Peyer's patch (tissue), 4 donors: Measurements from ENCODE around the gene ANKRD16. TPM values are rescaled to one million over a fixed set of nuclear protein-coding genes. Genes with fewer than 3 reads are reported as not detected.
"Not testable (repeated sequence)": the region's sequence is repeated elsewhere in the genome, so short reads cannot be mapped to it uniquely, and the experiment has no call there.

Experiments
- DNase-seq, 3 donors: peaks; one replicate each; pipeline ENCODE4 v3.0.0-alpha.2; 2017 to 2019
- H3K27ac ChIP-seq, 4 donors: fragments of 200-600 bp; sonication (generic); one replicate each; pipeline ENCODE4 v1.5.1; 2016 to 2019
- H3K27me3 ChIP-seq, 2 donors: fragments of 200-600 bp; sonication (generic); one replicate each; pipeline ENCODE4 v1.5.1; 2019
- H3K36me3 ChIP-seq, 3 donors: fragments of 200-600 bp; sonication (generic); one replicate each; pipeline ENCODE4 v1.5.1; 2016 to 2019
- H3K4me1 ChIP-seq, 4 donors: fragments of 200-600 bp; sonication (generic); one replicate each; pipeline ENCODE4 v1.5.1; 2016 to 2019
- H3K4me3 ChIP-seq, 4 donors: fragments of 200-600 bp; sonication (generic); 1 replicate in 3 of 4; 2 replicates in 1 of 4; pipeline ENCODE4 v1.5.1; 2016 to 2019; ENCODE audit warnings: mild to moderate bottlenecking in 1 of 4
- H3K9me3 ChIP-seq, 4 donors: fragments of 200-600 bp; sonication (generic); one replicate each; pipeline ENCODE4 v1.5.1; 2016 to 2019; ENCODE audit warnings: mild to moderate bottlenecking in 1 of 4
- POLR2A ChIP-seq, 2 donors: fragments of 450-650 bp; IDR thresholded peaks; one replicate each; pipeline ENCODE4 v1.5.1; 2017; ENCODE audit warnings: antibody characterized with exemption in 2 of 2, mild to moderate bottlenecking in 2 of 2, moderate library complexity in 2 of 2
- total RNA-seq, 4 donors: library from RNA; depleted of rRNA; stranded (reverse); fragments of >200 nt; gene quantifications; one replicate each; pipeline ENCODE4 v1.1.0, GENCODE V29; 2016
- TF ChIP-seq, protein P1 (sequence below), 6 experiments: fragments of 450-650 bp in 4 of 6; fragments of 200-600 bp in 2 of 6; sonication (generic) in 1 of 6; IDR thresholded peaks; one replicate each; pipeline ENCODE4 v1.5.1; 2017 to 2019; ENCODE audit warnings: antibody characterized with exemption in 6 of 6, mild to moderate bottlenecking in 3 of 6, moderate library complexity in 1 of 6

Gene ANKRD16
- total RNA-seq, 4 donors from 2014 or later = 5.3 to 15.3 (median 11.9) TPM

DNA sequence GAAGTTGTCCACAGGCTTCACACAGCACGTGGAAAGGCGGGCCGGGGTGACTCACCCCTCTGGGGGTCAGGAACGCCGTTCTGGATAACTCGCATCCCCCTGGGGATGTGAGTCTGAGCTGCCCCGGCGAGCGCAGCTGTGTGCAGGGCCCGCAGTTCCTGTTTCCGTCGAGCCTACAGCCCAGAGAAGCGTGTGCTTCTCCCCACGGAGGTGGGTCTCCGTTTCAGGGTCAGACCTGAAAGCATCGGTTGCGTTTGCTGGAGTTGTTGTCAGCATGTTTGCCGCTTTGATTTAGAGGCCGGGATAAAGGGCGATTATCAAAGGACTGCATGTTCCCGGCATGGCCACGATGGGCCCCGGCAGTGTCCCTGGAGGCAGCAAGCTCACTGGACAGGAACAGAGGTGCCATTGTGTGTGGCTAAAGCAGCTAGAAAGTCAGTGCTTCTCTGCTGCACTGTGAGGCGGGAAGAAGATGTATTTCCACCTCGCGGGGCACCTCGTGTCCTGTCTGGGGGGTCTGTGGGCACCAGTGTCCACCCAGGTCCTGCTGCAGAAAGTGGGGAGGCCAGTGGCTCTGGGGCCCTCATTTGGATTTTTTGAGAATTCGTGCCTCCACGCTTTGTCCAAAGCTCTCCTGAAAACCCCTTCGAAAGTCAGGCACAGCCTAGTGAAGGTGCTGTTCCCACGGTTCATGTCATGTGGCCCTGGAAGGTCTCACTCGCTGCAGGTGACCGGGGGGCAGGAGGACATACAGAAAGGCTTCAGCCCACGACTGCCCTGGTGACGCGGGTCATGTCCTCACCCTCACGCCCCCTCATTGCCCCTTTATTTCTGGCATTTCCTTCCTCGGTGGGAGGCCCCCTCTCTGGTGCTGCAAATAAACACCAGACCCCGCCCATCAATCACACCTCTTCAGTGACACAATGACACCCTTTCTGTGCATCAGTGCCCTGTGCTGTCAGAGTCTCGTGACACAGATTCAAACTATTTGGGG is 49.1 kb downstream of the ANKRD16 start:
- Histone ChIP-seq H3K27ac (peak overlapping the region in 2 of 4 donors; percentile 73 to 92), H3K4me3 (peak overlapping the region in 2 of 4 donors; percentile 11 to 38), H3K9me3 (no peaks in the 10 kb centered on the region), H3K27me3 (no peaks in the 10 kb centered on the region), H3K4me1 (peaks cover 0 to 8% (median 3%) of the 10 kb centered on the region in 4 donors), H3K36me3 (no peaks in the 10 kb centered on the region)
- DNase-seq = peak in 2 of 3 donors; percentile 85 to 87
- no peak for TF ChIP-seq POLR2A (IDR thresholded peaks at IDR 0.05)
- TF ChIP-seq, protein P1, sequence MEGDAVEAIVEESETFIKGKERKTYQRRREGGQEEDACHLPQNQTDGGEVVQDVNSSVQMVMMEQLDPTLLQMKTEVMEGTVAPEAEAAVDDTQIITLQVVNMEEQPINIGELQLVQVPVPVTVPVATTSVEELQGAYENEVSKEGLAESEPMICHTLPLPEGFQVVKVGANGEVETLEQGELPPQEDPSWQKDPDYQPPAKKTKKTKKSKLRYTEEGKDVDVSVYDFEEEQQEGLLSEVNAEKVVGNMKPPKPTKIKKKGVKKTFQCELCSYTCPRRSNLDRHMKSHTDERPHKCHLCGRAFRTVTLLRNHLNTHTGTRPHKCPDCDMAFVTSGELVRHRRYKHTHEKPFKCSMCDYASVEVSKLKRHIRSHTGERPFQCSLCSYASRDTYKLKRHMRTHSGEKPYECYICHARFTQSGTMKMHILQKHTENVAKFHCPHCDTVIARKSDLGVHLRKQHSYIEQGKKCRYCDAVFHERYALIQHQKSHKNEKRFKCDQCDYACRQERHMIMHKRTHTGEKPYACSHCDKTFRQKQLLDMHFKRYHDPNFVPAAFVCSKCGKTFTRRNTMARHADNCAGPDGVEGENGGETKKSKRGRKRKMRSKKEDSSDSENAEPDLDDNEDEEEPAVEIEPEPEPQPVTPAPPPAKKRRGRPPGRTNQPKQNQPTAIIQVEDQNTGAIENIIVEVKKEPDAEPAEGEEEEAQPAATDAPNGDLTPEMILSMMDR (IDR thresholded peaks at IDR 0.05) = no peak

DNA sequence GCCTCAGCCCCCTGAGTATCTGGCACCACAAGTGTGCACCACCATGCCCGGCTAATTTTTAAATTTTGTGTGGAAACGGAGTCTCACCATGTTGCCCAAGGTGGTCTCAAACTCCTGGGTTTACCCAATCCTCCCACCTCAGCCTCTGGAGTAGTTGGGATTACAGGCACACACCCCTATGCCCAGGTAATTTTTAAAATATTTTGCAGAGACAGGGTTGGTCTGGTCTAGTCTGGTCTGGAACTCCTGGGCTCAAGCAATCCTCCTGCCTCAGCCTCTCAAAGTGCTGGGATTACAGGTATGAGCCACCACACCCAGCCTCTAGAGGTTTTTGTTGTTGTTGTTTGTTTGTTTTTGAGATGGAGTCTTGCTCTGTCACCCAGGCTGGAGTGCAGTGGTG is 53.5 kb downstream of the ANKRD16 start:
- not testable (repeated sequence) for DNase-seq, H3K9me3 ChIP-seq, H3K4me3 ChIP-seq, H3K27ac ChIP-seq, H3K36me3 ChIP-seq, H3K27me3 ChIP-seq, H3K4me1 ChIP-seq

DNA sequence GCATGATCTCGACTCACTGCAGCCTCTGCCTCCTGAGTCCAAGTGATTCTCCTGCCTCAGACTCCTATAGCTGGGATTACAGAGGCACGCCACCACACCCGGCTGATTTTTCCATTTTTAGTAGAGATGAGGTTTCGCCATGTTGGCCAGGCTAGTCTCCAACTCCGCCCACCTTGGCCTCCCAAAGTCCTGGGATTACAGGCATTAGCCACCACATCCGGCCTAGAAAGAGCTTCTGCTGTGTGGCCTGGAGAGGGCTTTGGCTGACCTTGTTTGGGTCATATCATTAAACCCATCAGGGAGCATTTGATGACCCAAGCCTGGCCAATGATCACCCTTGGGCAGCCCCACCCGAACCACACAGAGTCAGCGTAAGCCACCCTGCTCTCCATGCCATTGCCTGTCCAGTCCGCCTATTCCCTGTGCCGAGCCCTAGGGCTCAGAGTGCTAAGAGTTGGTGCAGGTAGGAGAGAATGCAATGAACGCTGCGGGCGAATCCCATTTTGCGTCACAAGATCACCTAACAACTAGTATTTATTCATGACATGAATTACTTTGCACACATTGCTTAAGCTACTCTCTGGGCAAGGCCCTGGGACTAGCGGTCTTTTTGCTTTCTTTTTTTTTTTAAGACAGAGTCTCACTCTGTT is 54.1 kb downstream of the ANKRD16 start:
- Histone ChIP-seq H3K4me1 (peaks cover 0 to 7% (median 0%) of the 10 kb centered on the region in 4 donors), H3K27ac (no peak overlapping the region), H3K4me3 (no peak overlapping the region), H3K36me3 (no peaks in the 10 kb centered on the region), H3K9me3 (no peaks in the 10 kb centered on the region), H3K27me3 (no peaks in the 10 kb centered on the region)
- DNase-seq = no peak
- no peak for TF ChIP-seq POLR2A (IDR thresholded peaks at IDR 0.05)
- TF ChIP-seq, protein P1 (IDR thresholded peaks at IDR 0.05) = no peak

DNA sequence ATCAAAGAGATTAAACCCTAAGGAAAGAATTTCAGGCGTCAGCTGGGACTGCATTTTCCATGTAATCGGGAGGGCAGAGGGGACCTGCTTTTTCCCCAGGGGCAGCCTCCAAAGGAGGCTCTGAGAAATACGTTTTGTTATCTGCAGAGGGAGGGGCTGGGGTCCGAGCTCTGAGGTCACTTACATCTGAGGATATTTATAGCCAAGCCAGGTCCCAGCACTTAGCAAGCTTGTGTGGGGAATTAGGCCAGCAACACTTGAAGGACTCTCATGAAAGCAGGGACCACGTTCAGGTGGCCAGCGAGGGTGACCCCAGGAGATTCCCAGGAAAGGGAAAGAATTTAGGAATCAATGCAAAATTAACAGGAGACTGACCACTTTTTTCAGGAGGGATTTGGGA is 55.9 kb downstream of the ANKRD16 start:
- Histone ChIP-seq H3K9me3 (no peaks in the 10 kb centered on the region), H3K36me3 (no peaks in the 10 kb centered on the region), H3K4me1 (peaks cover 0 to 7% (median 0%) of the 10 kb centered on the region in 4 donors), H3K4me3 (no peak overlapping the region), H3K27ac (no peak overlapping the region), H3K27me3 (no peaks in the 10 kb centered on the region)
- TF ChIP-seq, protein P1 (IDR thresholded peaks at IDR 0.05) = no peak
- no peak for TF ChIP-seq POLR2A (IDR thresholded peaks at IDR 0.05)
- DNase-seq = no peak

DNA sequence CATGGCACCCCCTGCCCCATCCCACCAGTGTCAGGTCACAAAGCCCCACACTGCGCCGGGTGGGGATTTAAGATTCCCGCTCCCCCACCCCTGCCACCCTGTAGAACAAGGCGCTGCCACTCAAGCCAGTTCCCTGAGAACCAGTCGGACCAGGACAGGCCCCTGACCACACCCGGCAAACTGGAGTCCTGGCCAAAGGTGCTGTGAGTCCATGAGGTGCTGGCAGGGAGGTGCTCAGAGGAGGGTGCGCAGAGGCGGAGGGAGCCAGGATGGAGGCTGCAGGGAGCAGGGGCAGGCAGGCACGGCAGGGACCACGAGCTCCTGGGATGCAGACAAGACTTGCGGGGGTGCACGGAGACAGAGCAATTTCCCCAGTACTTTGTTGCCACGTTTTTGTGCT is 56.7 kb downstream of the ANKRD16 start:
- Histone ChIP-seq H3K9me3 (no peaks in the 10 kb centered on the region), H3K27me3 (no peaks in the 10 kb centered on the region), H3K4me3 (peak overlapping the region in 1 of 4 donors; percentile 22), H3K36me3 (no peaks in the 10 kb centered on the region), H3K27ac (no peak overlapping the region), H3K4me1 (peaks cover 0 to 7% (median 0%) of the 10 kb centered on the region in 4 donors)
- TF ChIP-seq, protein P1 (IDR thresholded peaks at IDR 0.05) = no peak
- peak in 1 of 2 donors; percentile 22 for TF ChIP-seq POLR2A (IDR thresholded peaks at IDR 0.05)
- DNase-seq = peak in 2 of 3 donors; percentile 76 to 81

DNA sequence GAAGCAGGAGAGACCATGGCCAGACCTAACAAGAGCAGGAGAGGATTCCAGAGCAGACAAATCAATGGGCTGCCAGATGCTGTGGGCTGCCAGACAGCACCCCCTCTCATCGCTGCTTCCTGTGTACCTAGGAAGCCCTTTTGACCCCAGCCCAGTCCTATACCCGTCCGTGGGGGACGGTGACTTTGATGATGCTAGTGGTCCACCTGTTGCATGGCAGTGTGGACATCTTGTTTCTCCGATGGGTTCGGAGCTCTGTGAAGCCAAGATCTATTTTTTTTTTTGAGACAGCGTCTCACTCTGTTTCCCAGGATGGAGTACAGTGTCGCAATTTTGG is 58.3 kb downstream of the ANKRD16 start:
- H3K27me3 ChIP-seq = no peaks in the 10 kb centered on the region
- peak in 1 of 3 donors; percentile 29 for DNase-seq
- peaks cover 0 to 7% (median 0%) of the 10 kb centered on the region in 4 donors for H3K4me1 ChIP-seq
- H3K36me3 ChIP-seq = no peaks in the 10 kb centered on the region
- no peak overlapping the region for H3K4me3 ChIP-seq
- no peaks in the 10 kb centered on the region for H3K9me3 ChIP-seq
- TF ChIP-seq POLR2A (IDR thresholded peaks at IDR 0.05) = no peak
- TF ChIP-seq, protein P1 (IDR thresholded peaks at IDR 0.05) = no peak
- H3K27ac ChIP-seq = no peak overlapping the region
